NCI-H1092 (cell line): ENCODE results near the gene SYNGR3.
A peak's percentile ranks its signal among the peaks of the same experiment; 100 is the strongest.

ENCODE experiments used
- DNase-seq: peaks from one replicate; lab custom pipeline; 2025; lab: John Stamatoyannopoulos, UW

SYNGR3 gene

DNA sequence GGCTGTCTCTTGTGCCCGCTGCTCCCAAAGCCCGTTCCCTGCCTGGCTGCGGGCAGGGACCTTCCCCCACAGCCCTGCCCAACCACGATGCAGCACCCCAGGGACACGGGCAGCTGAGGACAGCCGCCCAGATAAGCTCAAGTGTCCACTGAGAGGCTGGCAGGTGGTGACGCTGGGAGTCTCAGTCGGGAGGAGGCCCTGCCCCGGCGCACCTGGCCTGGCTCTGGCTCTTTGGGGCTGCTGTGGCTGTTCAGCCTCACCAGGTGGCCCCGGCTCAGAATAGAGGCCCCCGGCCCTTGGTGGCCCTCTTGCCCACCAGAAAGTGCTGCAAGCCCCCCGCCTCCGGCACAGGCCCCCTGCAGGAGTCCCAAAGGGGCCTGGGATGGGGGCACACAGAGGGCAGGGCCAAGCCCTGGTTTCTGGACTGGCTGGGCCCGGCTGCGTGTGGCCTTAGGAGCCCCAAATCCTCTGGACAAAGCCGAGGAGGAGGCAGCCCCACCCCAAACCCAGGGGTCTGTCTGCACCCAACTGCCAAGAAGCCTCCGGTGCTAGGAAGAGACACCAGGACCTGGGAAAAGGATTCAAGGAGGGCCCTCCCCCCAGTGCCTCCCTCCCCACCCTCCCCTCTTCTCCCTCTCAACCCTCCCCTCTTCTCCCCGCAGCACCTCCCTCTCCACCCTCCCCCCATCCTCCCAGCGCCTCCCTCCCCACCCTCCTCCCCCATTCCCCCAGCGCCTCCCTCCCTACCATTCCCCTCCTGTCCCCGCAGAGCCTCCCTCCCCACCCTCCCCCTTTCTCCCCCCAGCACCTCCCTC, 52.6 kb downstream of the SYNGR3 start:
- DNase-seq, result peak; percentile 78

DNA sequence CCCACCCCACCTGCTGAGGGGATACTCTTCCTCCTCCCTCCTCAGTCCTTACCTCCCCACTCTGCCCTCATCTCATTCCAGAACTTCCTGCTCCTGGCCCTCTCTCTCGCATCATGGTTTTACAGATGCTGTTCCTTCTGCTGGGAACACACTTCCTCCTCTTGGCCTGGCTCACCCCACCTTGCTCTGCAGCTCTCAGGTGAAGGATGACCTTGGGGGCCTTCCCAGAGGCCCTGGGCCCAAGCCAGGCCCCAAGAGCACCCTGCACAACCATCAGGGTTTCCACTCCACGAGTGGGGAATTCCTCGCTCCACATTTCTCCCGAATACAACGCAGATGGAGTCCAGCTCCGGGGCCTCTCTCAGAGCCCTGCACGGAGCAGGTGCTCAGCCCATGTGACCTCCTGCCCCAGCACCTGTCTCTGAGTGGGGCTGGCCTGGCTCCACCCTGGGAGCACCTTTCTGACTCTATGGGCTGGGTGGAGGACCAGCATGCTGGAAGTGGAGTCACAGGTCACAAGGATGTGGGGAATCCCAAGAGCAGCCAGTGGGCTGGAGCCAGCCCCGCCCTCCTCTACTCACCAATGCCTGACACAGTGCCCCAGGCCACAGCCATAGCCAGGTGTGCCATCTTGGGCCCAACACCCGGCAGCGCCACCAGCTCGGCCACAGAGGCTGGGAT, 53.4 kb downstream of the SYNGR3 start:
- DNase-seq, result no peak
